NCI-H82 (cell line): ENCODE measurements around the gene PPP1R7.
"Not testable (repeated sequence)": the region's sequence is repeated elsewhere in the genome, so short reads cannot be mapped to it uniquely, and the experiment has no call there.

ENCODE experiments used
- DNase-seq: peaks from one replicate; lab custom pipeline; 2025; lab: John Stamatoyannopoulos, UW

Gene PPP1R7

DNA sequence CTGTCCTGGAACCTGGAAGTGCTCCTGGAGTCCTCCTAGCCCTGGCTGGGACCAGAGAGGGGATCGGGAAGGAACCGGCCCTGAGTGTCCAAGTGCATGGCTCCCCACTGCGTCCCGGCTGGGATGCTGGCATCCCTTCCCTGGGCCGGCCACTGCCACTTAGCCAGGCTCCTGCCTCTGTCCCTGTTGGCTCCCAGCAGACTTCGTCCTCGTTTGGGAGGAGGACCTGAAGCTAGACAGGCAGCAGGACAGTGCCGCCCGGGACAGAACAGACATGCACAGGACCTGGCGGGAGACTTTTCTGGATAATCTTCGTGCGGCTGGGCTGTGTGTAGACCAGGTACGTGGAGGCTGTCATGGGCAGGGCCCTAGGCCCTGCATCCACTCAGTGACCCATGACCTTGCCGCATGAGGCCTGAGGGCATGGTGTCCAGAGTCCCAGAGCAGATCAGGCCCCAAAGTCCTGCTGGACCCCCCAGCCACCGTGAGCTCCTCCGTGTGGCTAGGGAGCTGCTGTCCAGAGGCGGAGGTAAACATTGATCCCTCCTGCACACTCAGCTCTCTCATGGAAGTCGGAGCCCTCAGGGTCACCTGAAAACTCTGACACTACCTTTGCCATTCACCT lies 45.4 kb downstream of the PPP1R7 start:
- DNase-seq: no peak

- DNase-seq: not testable (repeated sequence)
These were observed 47.0 kb downstream of the PPP1R7 start for GRCh38 chr2:241197246-241197645.

GRCh38 chr2:241197947-241198346 lies 47.7 kb downstream of the PPP1R7 start:
- DNase-seq: no peak

DNA sequence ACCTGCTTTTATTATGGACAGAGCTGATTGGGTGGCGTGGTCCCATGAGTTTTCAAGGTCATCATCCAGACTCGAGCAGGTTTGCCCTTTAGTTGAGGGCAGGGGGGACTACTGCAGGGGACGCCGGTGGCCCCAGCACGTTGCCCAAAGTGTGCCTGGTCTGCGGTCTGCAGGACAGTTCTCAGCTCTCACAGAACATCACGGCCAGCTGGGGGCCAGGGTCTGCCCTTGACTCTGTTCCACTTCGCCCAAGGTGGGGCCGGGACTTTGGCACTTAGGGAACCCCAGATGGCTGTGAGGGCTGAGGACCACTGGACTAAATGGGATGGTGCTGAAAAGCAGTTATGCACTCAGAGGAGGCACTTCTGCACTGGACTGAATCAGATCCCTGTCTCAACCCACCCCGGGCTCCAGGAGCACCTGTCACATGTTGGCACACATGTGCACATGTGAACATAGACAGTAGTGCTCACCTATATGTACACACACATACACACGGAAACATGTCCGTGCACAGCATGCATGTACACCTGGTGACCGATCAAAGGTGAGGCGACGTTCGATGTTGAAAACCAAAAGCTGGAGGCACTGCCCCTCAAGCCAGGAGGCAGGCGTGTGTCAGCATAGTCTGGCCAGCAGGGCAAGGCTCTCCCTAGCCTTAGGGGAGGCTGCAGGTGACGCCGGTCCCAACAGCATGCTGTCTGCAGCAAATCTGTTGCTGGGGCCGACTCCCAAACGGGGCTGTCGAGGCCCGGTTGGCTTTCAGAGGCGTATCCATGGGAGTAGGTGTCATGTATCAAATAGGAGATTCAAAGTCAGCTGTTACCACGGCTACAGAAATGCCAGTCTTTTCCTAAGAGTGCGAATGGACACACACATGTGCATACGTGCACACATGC lies 48.4 kb downstream of the PPP1R7 start:
- no peak for DNase-seq

DNA sequence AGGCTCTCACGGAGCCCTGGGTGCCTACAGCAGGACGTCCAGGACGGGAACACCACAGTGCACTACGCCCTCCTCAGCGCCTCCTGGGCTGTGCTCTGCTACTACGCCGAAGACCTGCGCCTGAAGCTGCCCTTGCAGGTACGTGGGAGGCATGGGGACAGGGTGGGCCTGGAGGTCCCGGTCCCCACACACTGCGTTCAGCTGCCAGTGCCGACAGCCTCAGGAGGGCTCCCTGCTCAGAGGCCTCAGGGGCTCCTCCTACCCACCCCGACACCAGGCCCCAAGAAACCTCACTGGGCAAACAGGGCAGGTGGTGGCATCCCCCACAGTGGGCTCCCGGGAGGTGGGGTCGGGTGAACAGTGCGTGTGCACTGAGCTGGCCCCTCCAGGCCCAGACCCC lies 49.0 kb downstream of the PPP1R7 start:
- no peak for DNase-seq

DNA sequence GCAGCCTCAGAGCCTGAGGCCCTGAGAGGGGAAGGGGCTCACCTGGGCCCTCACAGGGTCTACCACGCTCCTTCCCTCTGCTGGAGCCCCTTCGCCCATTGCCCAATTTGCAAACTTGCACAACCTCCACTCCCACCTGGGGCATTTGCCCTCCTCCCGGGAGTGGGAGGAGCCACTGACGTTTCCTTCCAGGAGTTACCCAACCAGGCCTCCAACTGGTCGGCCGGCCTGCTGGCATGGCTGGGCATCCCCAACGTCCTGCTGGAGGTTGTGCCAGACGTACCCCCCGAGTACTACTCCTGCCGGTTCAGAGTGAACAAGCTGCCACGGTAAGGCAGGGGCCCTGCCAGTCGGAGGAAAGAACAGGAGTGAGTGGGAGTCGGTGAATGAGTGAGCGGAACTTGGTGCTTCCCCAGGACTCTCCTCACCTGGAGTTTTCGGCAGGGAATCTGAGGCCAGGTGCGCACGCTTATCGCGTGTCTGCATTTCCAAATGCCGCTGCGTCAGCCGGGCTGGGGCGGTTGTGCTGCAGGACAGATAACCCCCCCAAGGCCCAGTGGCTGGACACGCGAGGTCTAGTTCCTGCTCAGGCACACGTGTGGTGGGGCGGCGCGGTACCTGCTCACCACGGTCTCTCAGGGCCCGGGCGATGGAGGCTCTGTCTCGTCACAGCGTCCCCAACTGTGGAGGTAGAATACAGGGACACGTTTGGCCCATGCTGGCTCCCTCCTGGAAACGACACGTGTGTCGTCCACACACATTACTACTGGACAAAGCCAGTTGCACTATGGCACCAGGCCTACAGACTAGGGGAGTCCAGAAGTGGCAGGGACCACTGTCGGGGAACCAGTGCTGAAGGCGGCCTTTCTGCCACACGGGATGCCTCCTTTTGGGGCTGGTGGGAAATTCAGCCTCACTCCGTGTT lies 49.9 kb downstream of the PPP1R7 start:
- DNase-seq: no peak

- no peak for DNase-seq
These were observed 50.6 kb downstream of the PPP1R7 start for GRCh38 chr2:241200822-241201395.

GRCh38 chr2:241201445-241202267 lies 51.4 kb downstream of the PPP1R7 start:
- DNase-seq: no peak

GRCh38 chr2:241202268-241202585 lies 52.0 kb downstream of the PPP1R7 start:
- DNase-seq: no peak

DNA sequence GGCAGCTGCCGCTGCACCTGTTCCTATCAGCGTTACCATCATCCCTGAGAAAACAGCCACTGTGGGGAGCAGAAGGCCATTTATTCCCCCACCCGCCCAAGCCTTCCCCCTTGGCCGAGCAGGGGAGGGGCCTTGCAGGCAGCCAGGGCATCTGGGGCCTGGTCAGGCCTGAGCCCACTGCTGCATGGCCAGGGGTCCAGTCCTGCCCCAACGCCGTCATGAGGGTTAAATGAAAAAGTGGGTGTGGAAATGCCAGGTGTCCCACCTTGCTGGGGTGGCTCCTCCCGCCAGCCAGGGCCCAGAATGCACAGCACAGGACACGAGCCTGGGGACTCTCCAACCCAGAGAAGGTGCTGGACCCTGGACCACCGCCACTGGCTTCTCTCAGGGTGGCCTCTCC lies 52.4 kb downstream of the PPP1R7 start:
- no peak for DNase-seq

DNA sequence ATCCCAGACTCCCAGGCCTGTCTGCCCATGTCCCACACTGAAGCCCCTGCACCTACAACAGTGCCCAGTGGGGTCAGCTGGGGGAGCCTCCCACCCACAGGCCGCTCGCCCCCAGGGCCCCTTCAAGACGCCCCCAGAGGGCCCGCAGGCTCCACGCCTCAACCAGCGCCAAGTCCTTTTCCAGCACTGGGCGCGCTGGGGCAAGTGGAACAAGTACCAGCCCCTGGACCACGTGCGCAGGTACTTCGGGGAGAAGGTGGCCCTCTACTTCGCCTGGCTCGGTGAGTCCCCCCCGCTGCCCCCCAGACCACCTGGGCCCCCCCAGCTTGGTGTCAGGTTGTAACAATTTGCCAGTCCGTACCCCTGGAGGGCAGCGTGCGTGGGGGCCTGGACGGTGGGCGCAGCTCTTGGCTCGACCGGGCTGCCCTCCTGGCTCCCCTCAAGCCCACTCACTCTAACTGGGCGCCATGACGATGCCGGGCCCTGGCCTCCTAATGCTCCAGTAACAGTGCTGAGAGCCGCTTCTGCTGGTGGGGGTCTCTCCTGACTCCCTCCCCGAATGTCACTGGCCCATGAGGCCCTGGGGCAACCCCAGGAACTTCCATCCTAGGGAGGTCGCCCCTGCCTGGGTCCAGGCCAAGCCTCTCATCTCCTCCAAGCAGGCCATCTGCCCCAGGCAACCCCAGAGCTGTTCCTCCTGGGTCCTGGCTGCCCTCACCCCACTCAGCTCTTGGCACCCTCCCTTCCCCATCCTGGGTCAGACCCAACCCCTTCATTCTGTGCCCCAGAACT lies 53.1 kb downstream of the PPP1R7 start:
- DNase-seq: no peak

GRCh38 chr2:241204010-241204384 lies 53.7 kb downstream of the PPP1R7 start:
- no peak for DNase-seq

- DNase-seq: no peak
These were observed 54.2 kb downstream of the PPP1R7 start for GRCh38 chr2:241204490-241204889.

GRCh38 chr2:241205086-241205485 lies 54.8 kb downstream of the PPP1R7 start:
- DNase-seq: no peak

GRCh38 chr2:241207151-241207550 lies 56.9 kb downstream of the PPP1R7 start:
- no peak for DNase-seq

- no peak for DNase-seq
These were observed 57.4 kb downstream of the PPP1R7 start for GRCh38 chr2:241207641-241208040.

- no peak for DNase-seq
These were observed 57.8 kb downstream of the PPP1R7 start for GRCh38 chr2:241208058-241208457.

- peak; percentile 44 for DNase-seq
These were observed 59.0 kb downstream of the PPP1R7 start for GRCh38 chr2:241209271-241209670.

GRCh38 chr2:241211276-241211675 lies 61.0 kb downstream of the PPP1R7 start:
- DNase-seq: no peak

DNA sequence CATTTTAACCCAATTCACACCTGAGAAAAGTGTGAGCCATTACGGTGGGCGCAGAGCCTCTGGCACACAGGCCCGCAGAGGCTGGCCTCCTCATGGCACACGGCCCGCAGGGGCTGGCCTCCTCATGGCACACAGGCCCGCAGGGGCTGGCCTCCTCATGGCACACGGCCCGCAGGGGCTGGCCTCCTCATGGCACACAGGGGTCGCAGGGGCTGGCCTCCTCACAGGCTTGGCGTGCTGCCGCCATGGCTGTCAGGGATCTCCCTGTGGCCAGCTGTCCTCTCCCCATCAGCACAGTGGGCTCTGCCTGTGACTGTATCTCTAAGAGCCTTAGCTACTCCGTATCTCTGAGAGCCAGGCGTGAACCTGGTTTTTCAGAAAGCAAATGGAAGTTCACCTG lies 62.8 kb downstream of the PPP1R7 start:
- DNase-seq: peak; percentile 21

DNA sequence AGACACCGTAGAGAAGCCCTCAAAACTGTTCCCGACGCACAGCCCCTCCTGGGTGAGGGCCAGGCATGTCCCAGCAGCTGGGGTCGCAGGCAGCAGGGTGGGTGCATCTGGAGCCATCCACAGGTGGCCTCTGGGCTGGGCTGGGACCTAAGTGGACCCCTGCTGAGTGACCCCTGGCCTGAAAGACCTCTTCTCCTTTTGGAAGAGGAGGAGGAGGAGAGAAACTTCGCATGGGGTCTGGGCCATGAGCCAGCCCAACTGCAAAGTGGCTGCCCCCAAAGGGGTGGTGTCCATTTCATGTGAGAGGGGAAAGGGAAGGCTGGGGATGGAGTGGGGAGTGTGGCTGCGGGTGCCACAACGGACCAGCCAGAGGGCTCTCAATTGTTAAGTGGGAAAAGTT lies 63.3 kb downstream of the PPP1R7 start:
- DNase-seq: no peak
